Measurements from ENCODE around the gene GTF2H1.
"Not testable (repeated sequence)": the region's sequence is repeated elsewhere in the genome, so short reads cannot be mapped to it uniquely, and the experiment has no call there.

The GTF2H1 gene

DNA sequence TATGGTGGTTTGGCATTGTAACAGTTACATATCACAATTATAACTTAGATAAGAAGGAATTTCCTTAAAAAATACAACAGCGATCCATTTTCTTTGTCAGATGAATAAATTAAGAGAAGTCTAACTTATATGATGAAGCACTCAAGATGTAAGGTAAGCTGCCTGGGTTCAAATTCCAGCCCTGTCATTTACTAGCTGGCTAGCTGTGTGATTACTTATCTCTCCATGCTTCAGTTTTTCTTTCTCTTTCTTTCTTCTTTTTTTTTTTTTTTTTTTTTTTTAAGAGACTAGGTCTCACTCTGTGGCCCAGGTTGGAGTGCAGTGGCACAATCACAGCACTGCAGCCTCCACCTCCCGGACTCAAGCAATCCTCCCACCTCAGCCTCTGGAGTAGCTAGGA lies 49.8 kb downstream of the GTF2H1 start:
- in situ Hi-C loops (cut with MboI; ENCODE audit: low sequenced_read_pairs) = no loop called here

DNA sequence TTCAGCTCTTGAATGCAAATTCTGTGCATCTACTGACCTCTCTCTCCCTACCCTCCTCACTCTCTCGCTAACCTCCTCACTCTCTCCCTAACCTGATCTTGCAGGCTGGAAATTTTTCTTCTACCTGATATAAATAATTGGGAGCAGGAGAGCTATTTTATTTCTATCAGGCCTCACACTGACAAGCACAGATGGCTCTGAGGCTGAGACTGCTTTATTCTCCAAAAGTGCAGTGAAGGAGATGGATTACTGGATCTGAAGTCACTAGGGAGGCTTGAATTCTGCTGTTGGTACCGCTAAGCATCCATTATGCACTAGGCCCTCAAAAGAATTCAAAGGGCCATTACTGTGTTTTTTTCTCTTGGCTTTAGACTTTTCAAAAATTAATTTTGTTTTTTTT lies 52.6 kb downstream of the GTF2H1 start:
- in situ Hi-C loops (cut with MboI; ENCODE audit: low sequenced_read_pairs) = no loop called here

DNA sequence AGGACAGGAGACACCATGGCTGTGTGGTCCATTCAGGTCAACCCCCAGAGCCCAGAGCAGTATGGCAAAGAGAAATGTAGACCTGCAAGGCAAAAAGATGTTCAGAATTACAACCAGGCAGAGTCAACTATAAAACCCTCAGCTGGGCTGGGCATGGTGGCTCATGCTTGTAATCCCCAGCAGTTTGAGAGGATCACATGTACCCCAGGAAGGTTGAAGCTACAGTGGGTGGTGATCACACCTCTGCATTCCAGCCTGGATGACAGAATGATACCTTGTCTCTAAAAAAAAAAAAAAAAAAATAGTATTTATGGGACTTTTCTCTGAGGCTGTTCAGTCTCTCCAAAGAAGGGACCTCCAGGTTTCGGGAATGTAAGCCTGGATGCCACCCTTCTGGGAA lies 53.6 kb downstream of the GTF2H1 start:
- in situ Hi-C loops (cut with MboI; ENCODE audit: low sequenced_read_pairs) = no loop called here

DNA sequence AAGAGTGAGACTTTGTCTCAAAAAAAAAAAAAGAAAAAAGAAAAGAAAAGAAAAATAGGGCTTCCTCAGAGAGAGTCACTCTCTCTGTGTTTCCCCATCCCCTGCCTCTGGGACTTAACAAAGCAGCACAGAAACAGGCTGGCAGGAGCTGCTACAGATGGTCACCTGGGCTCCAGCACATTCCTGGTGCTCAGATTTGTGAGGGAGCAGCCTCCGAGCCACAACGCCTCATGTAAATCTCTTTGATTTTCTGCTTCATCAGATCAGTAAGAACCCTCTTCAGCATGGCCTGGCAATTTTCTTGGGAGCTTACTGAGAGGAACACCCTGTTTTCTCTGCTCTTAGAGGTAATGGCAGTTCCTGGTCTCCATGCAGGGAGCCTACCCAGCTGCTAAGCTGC lies 56.8 kb downstream of the GTF2H1 start:
- in situ Hi-C loops (cut with MboI; ENCODE audit: low sequenced_read_pairs) = no loop called here

DNA sequence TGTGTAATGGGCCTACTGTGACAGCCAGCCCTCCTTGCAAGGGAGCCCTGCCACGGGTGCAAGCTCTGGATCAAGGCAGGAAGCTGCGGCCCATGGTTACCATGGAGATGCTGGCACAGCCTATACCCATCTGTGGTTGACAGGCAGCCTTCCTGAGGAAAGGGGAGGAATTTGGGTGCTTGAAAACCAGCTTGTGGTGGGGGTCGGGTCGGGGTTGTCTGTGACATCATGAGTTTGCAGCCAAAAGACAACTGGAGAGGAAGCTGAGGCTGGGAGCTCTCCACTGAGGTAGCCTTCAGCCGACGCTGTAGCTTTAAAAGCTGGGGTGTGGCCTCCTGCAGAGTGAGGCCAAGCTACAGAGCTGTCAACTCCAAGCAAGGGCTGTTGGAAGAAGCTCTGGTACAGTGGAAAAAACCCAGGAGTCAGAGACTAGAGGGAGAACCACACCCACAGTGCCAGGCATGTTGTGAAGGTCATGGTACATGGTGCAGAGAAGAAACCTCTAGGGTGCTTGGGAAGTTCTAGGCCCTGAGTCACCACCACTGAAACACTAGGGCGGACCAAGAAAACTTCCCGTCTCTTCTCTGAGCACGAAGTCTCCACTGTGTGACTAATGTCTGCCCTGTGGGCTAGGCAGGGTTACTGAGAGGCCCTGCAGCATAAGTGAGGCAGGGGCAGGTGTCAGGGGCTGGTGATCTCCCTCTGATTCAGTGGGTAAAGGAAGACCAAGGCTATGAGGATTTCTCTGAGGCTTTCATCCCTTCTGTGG lies 61.2 kb downstream of the GTF2H1 start:
- in situ Hi-C loops (cut with MboI; ENCODE audit: low sequenced_read_pairs) = no loop called here

DNA sequence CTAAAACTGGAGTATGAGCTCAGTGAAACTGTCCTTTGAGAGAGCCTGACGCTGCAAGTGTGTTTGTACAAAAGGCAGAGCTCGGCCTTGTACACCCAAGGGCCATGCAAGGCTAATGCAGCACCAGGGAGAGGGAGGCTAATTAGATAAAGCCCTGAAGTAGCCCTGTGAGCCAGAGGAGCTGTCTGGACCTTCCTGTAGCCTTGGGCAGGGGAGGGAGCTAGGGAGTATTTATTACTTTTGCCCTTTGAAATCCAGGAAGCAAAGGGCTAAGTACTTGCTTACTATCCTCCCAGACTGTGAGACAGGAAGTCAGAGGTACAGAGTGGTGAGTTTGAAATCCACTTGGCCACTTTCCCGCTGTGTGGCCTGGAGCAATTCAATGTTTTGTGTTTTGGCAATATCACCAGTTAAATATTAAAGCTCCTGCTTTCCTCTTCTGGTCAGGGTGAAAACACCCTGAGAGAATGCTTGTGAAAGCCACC lies 61.8 kb downstream of the GTF2H1 start:
- in situ Hi-C loops (cut with MboI; ENCODE audit: low sequenced_read_pairs) = no loop called here

DNA sequence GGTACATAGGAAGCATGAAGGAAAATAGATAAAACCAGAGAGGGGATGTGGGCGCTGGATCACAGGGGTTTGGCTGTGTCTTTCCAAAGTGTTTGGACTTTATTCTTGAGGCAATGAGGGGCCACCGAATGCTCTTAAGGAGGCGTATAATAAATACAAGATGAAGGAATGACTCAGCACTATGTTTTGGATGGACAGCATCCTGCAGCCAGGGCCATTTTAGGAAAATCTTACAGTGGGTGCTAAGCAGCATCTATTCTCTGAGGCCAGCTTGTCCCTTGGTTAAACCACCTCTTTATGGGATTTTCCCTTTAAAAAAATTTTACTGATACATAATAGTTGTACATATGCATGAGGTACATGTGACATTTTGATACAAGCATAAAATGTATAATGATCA lies 67.7 kb downstream of the GTF2H1 start:
- in situ Hi-C loops (cut with MboI; ENCODE audit: low sequenced_read_pairs) = no loop called here

DNA sequence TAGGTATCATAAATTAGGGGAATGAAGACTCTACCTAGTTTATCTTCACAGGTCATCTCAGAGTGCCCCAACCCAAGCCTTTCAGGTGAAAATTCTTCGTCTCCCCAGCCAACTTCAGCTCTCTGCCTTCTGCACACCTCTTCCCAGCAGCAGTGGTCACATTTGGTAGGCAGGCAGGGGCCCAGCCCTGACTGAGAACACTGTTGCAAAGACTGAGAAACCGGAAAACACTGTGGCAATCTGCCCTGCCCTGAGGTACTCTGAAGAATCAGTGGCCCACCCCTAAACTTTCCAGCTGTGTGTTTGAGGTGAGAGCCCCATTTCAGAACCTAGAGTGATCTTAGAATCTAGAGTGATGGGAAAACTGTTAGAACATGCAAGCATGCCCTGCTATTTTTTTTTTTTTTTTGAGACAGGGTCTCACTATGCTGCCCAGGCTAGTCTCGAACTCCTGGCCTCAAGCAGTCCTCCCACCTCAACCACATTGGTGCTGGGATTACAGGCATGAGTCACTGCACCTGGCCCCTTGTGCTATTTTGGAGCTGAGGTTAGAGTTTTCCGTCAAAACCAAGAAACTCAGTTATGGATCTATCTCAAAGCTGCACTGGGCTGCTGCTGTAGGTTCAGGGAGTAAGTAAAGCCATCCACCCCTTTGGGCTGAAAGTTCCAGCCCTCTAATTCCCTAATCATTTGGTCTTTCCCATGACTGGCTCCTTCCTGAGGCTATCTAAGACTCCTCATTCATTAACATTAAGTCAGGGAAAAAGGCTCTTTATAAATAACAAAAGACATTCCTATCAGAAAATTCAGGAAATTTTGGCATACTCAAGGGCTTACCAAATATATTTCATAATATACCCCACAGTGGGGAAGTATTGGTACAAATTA lies 70.3 kb downstream of the GTF2H1 start:
- in situ Hi-C loops (cut with MboI; ENCODE audit: low sequenced_read_pairs) = no loop called here

DNA sequence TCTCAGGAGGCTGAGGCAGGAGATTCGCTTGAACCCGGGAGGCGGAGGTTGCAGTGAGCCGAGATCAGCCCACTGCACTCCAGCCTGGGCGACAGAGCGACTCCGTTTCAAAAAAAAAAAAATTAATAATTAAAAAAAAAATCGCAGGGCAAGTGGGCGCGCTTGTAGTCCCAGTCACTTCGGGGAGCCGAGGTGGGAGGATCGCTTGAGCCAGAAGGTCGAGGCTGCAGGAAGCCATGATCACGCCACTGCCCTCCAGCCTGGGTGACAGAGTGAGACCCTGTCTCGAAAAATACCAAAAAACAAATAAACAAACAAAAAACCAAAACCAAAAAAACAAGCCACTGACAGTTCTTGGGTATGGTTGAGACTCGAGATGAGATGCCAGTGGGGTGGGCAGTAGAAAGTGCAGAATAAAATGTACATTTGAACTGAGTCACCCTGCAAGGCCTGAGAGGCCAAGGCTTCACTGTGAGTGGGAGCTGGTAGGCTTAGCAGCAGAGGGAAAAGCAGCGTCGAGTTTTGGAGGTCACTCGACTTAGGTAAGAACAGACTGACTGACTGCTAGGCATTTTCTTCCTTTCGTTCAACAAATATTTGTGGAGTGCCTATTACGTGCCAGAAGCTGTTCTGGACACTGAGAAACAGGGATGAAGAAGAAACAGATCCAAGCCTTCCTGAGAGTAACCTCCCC lies 71.4 kb downstream of the GTF2H1 start:
- in situ Hi-C loops (cut with MboI; ENCODE audit: low sequenced_read_pairs) = no loop called here

DNA sequence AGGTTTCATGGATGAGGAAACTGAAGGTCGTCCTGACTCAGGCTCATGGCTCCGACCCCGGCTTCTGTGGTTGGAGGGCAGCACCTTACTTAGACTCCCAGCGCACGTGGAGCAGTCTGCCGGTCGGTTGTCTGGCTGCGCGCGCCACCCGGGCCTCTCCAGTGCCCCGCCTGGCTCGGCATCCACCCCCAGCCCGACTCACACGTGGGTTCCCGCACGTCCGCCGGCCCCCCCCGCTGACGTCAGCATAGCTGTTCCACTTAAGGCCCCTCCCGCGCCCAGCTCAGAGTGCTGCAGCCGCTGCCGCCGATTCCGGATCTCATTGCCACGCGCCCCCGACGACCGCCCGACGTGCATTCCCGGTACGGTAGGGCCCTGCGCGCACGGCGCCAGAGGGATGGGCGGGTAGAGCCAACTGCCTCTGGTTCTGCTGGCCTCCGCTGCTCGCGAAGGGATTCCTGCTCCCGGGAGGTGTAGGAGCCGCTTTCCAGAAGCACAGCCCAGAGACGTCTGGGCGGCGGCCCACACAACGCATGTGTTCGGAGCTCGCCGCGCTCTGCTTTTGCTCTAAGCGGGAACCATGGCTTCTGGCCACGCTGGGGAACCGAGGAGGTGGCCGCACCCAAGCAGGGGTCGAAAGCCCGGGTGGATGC lies 72.0 kb downstream of the GTF2H1 start, which contains the start of gene LDHA:
TSS of gene LDHA (plus strand) at position 289 of the 653 bp plus-strand sequence. CDS start 2,280 bp downstream, outside the sequence.
- in situ Hi-C loops (cut with MboI; ENCODE audit: low sequenced_read_pairs) = no loop called here

DNA sequence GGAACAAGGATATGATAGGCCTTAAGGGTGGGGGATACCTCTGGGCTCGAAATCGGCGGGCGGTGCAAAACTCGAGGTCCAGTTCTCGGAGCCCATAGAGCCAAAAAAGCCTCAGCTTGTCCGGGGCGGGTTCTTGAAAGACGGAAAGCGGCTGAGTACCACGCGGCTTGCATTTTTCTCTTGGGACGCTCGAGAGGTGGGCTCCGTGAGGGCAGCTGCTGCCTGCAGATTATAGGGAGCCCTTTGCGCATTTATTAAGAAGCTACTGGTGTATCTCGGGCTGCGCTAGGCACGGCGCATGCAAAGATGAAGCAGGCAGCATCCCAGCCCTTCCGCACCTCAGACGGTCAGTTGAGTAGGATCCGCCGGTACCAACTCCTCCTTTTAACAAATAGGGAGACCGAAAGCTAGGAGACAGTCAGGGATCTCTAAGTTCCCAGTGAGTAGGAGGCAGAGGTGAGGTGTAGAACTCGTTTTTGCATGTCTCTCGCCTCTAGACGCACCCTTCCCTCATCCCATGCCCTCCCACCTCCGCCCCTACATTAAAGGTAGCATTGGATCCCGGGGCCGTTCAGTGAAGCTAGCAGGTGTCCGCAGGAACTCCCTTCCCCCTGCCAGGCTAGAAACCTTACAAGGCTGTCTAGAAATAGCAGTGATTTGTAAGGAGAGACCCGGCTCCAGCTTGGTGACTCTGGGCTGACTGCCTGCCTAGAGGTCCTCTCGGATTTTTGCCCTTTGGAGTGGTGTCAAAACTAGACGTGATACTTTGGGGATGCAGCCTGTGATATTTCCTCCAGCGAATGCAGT lies 72.8 kb downstream of the GTF2H1 start:
- in situ Hi-C loops (cut with MboI; ENCODE audit: low sequenced_read_pairs) = no loop called here

DNA sequence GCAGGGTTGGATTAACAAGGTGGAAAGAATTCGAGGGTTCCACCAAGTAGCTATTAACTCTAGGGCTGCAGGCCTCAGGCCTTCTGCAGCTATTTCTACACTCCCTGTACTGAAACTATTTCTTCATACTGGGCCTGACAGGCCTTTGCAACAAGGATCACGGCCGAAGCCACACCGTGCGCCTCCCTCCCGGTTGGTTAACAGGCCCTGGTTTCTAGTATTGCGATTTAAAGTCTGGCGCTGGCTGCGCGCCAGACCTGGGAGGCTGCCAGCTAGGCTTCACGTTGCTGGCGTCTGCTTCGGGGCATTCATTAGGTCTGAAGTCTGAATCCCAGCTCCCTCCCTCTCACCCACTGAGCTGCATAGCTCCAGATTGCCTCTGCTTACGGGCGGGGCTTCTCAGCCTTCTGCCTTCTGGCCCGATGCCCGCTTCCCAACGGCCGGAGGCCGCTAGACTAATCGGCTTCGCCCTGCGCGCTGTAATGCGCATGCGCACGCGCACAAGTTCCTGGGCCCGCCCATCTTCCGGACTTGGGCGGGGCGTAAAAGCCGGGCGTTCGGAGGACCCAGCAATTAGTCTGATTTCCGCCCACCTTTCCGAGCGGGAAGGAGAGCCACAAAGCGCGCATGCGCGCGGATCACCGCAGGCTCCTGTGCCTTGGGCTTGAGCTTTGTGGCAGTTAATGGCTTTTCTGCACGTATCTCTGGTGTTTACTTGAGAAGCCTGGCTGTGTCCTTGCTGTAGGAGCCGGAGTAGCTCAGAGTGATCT lies 73.6 kb downstream of the GTF2H1 start:
- in situ Hi-C loops (cut with MboI; ENCODE audit: low sequenced_read_pairs) = no loop called here

DNA sequence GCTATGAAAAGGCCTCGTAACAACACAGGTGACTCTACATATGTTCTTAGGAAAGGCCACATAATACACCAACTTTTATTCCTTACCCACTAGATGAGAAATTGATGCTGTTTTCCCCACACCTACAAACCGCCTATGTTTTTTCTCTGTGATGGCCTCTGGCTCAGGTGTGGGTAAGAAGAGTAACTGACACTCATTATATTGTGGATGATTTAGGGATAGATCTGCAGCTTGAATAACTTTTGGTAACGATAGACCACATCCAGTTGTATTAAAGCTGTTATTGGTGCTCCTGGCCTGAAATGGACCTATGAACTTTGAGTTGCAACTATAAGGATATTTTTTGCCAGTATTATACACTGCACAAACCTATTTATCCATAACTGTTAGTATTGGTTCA lies 75.6 kb downstream of the GTF2H1 start:
- in situ Hi-C loops (cut with MboI; ENCODE audit: low sequenced_read_pairs) = no loop called here

DNA sequence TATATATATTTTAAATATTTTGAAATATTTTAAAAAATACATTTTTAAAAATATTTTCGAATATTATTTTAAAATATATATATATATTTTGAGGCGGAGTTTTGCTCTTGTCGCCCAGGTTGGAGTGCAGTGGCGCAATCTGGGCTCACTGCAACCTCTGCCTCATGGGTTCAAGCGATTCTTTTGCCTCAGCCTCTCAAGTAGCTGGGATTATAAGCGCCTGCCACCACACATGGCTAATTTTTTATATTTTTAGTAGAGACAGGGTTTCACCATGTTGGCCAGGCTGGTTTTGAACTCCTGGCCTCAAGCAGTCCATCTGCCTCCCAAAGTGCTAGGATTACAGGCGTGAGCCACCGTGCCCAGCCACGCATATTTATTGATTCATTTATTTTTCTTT lies 78.7 kb downstream of the GTF2H1 start:
- in situ Hi-C loops (cut with MboI; ENCODE audit: low sequenced_read_pairs) = not testable (repeated sequence)

DNA sequence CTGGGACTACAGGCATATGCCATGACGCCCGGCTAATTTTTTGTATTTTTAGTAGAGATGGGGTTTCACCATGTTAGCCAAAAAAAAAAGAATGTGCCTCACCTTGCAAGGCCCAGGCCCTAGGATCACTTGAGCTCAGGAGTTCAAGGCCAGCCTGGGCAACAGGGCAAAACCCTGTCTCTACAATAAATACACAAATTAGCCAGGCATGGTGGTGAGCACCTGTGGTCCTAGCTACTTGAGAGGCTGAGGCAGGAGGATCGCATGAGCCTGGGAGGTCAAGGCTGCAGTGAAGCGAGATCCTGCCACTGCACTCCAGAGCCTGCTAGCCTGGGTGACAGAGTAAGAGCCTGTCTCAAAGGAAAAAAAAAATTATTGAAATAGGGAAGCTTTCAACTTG lies 81.7 kb downstream of the GTF2H1 start:
- in situ Hi-C loops (cut with MboI; ENCODE audit: low sequenced_read_pairs) = no loop called here

DNA sequence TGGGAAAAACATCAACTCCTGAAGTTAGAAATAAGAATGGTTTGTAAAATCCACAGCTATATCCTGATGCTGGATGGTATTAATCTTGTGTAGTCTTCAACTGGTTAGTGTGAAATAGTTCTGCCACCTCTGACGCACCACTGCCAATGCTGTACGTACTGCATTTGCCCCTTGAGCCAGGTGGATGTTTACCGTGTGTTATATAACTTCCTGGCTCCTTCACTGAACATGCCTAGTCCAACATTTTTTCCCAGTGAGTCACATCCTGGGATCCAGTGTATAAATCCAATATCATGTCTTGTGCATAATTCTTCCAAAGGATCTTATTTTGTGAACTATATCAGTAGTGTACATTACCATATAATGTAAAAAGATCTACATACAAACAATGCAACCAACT lies 85.0 kb downstream of the GTF2H1 start:
- in situ Hi-C loops (cut with MboI; ENCODE audit: low sequenced_read_pairs) = not testable (repeated sequence)

DNA sequence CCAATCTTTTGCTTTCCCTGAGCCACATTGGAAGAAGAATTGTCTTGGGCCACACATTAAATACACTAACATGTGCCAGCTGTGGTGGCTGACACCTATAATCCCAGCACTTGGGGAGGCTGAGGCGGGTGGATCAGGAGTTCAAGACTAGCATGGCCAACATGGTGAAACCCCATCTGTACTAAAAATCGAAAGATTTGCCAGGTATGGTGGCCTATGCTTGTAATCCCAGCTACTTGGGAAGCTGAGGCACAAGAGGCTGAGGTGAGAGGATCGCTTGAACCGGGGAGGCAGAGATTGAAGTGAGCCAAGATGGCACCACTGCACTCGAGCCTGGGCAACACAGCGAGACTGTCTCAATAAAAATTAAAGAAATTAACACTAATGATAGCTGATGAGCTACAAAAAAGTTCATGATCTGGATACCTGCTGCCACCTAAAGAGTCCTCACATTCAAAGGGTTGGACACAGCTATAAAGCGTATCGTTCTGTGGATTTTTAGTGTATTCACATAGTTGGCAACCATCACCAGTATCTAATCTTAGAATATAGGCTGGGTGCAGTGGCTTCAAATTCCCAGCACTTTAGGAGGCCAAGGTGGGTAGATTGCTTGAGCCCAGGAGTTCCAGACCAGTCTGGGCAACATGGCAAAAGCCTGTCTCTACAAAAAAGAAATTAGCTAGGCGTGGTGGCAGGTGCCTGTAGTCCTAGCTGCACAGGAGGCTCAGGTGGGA lies 86.4 kb downstream of the GTF2H1 start:
- in situ Hi-C loops (cut with MboI; ENCODE audit: low sequenced_read_pairs) = no loop called here

DNA sequence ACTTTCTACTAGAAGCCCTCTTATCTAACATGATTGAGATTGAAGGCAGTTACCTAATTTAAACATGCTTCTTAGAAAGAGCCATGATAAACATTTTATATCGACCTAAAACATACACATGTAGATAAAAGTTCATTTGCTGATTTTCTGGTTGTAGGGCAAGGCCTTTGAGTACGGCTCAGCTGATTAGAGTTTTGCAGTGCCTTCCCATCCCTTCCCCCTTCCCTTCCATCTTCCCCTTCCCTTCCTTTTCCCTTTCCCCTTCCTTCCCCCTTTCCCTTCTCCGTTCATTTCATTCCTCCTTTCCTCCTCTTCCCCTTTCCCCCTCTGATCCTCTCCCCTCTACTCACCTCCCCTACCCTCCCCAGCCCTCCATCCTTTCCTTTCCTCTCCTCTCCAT lies 94.1 kb downstream of the GTF2H1 start:
- in situ Hi-C loops (cut with MboI; ENCODE audit: low sequenced_read_pairs) = no loop called here

All from HL-60/S4 treated with retinoic acid at 250 ng/mL for 4 days and 3 days (cell line).